PC-9 (cell line): ENCODE results near the gene MIP. TPM values are rescaled to one million over a fixed set of nuclear protein-coding genes. Genes with fewer than 3 reads are reported as not detected.
"Not testable (repeated sequence)": the region's sequence is repeated elsewhere in the genome, so short reads cannot be mapped to it uniquely, and the experiment has no call there.

Experiments used
- BruUV-seq: library from RNA; stranded (reverse); fragments of 400-500 nt; replicated peaks from 2 replicates; lab custom pipeline; 2021; lab: Mats Ljungman, UMichigan
- CTCF ChIA-PET: fragments of 300-600 bp; sonication (Branson Sonifier 250); formaldehyde crosslinking; loops from one replicate; lab custom pipeline; 2022; ENCODE audit warnings: antibody characterized with exemption; lab: Charles Lee
- POLR2A ChIA-PET: fragments of 300-600 bp; sonication (Branson Sonifier 250); formaldehyde crosslinking; loops from one replicate; lab custom pipeline; 2022; ENCODE audit warnings: antibody characterized with exemption; ENCODE audit not compliant: unreplicated experiment; lab: Charles Lee
- DNase-seq, 2 experiments: peaks; one replicate each; pipeline versions ENCODE4 v3.0.0 to v3.0.0-alpha.2; 2015 to 2022; ENCODE audit warnings: mixed read lengths in 1 of 2
- H2AFZ ChIP-seq: fragments of 200-600 bp; sonication (generic); 2 replicates; pipeline ENCODE4 v1.8.1; 2017; ENCODE audit warnings: antibody characterized with exemption
- H3F3A ChIP-seq: fragments of 200-600 bp; sonication (generic); 2 replicates; pipeline ENCODE4 v1.8.1; 2017; ENCODE audit warnings: antibody characterized with exemption, mild to moderate bottlenecking, low read depth; ENCODE audit not compliant: insufficient read depth
- H3K27ac ChIP-seq: fragments of 200-600 bp; sonication (generic); 2 replicates; pipeline ENCODE4 v1.6.1; 2016; ENCODE audit warnings: mixed run types
- H3K27me3 ChIP-seq: fragments of 200-600 bp; sonication (generic); 2 replicates; pipeline ENCODE4 v1.6.1; 2016; ENCODE audit warnings: low read depth, mixed run types; ENCODE audit not compliant: insufficient read depth
- H3K36me3 ChIP-seq: fragments of 200-600 bp; sonication (generic); 2 replicates; pipeline ENCODE4 v1.6.1; 2016; ENCODE audit warnings: low read depth, mixed run types
- H3K4me1 ChIP-seq: fragments of 200-600 bp; sonication (generic); replicated peaks from 2 replicates; pipeline ENCODE4 v1.6.1; 2016; ENCODE audit warnings: mixed run types; ENCODE audit not compliant: insufficient read depth
- H3K4me2 ChIP-seq: fragments of 200-600 bp; sonication (generic); 2 replicates; pipeline ENCODE4 v1.6.1; 2017; ENCODE audit warnings: mixed run types
- H3K4me3 ChIP-seq: fragments of 200-600 bp; sonication (generic); 2 replicates; pipeline ENCODE4 v1.6.1; 2016; ENCODE audit warnings: mixed run types
- H3K79me2 ChIP-seq: fragments of 200-600 bp; sonication (generic); 2 replicates; pipeline ENCODE4 v1.6.1; 2017; ENCODE audit warnings: low read depth, mixed run types
- H3K9me2 ChIP-seq: fragments of 200-600 bp; sonication (generic); 2 replicates; pipeline ENCODE4 v1.8.1; 2017; ENCODE audit warnings: mild to moderate bottlenecking; ENCODE audit not compliant: insufficient read depth
- H3K9me3 ChIP-seq: fragments of 200-600 bp; sonication (generic); 2 replicates; pipeline ENCODE4 v1.8.1; 2016; ENCODE audit warnings: low read depth; ENCODE audit not compliant: insufficient read depth
- H4K20me1 ChIP-seq: fragments of 200-600 bp; sonication (generic); 2 replicates; pipeline ENCODE4 v1.8.1; 2017; ENCODE audit not compliant: insufficient read depth
- intact Hi-C: fragments of 100-400 bp; cut with micrococcal nuclease; formaldehyde crosslinking; loops from one replicate; pipeline ENCODE4 v1.10.0; 2022; ENCODE audit not compliant: unreplicated experiment
- total RNA-seq: library from RNA; stranded (reverse); gene quantifications from 2 replicates; pipeline ENCODE4 v1.2.3, GENCODE V29; 2021

Gene MIP
- total RNA-seq, 1 experiment from 2014 or later = not detected

- CTCF ChIA-PET, H3K4me1 ChIP-seq, POLR2A ChIA-PET, H3K27me3 ChIP-seq, H4K20me1 ChIP-seq, H3K27ac ChIP-seq, H3K4me2 ChIP-seq, H3K4me3 ChIP-seq, H3K9me3 ChIP-seq, DNase-seq, H3K79me2 ChIP-seq, H2AFZ ChIP-seq, intact Hi-C loops, H3F3A ChIP-seq, H3K36me3 ChIP-seq, BruUV-seq, H3K9me2 ChIP-seq: not testable (repeated sequence)
Measured at GRCh38 chr12:56401125-56401524, 53.3 kb downstream of the MIP start.

Other genes starting within 250 kb of the MIP start
- gene RNF41, start 232.7 kb downstream of the MIP start, total RNA-seq = 29.5 and 33.4 TPM in 2 replicates
- gene NABP2, start 230.3 kb downstream of the MIP start, total RNA-seq = 58.2 and 68.5 TPM in 2 replicates
- 0.87 and 2.8 TPM in 2 replicates for gene SLC39A5, start 224.6 kb downstream of the MIP start, total RNA-seq
- 59.4 and 62.8 TPM in 2 replicates for gene ANKRD52, start 196.3 kb downstream of the MIP start, total RNA-seq
- 6.5 and 6.9 TPM in 2 replicates for gene COQ10A, start 187.7 kb downstream of the MIP start, total RNA-seq
- gene CS, start 154.3 kb downstream of the MIP start, total RNA-seq = 203 and 205 TPM in 2 replicates
- 78.2 and 82.1 TPM in 2 replicates for gene CNPY2, start 138.7 kb downstream of the MIP start, total RNA-seq
- gene PAN2, start 120.7 kb downstream of the MIP start, total RNA-seq = 78.1 and 82.8 TPM in 2 replicates
- 2.9 and 3.0 TPM in 2 replicates for gene IL23A, start 115.8 kb downstream of the MIP start, total RNA-seq
- gene STAT2, start 94.5 kb downstream of the MIP start, total RNA-seq = 76.6 and 80.8 TPM in 2 replicates
- gene APOF, start 91.8 kb downstream of the MIP start, total RNA-seq = not detected in 2 replicates
- gene TIMELESS, start 5.2 kb downstream of the MIP start, total RNA-seq = 27.1 and 30.9 TPM in 2 replicates
- gene SPRYD4, start 13.9 kb upstream of the MIP start, total RNA-seq = 3.2 and 3.3 TPM in 2 replicates
- 1.3 and 2.9 TPM in 2 replicates for gene GLS2, start 33.5 kb upstream of the MIP start, total RNA-seq
- 44.7 and 81.8 TPM in 2 replicates for gene RBMS2, start 67.2 kb upstream of the MIP start, total RNA-seq
- gene BAZ2A, start 175.7 kb upstream of the MIP start, total RNA-seq = 99.5 and 115 TPM in 2 replicates
- gene ATP5F1B, start 191.3 kb upstream of the MIP start, total RNA-seq = 506 and 587 TPM in 2 replicates
- 227 and 322 TPM in 2 replicates for gene PTGES3, start 233.6 kb upstream of the MIP start, total RNA-seq